IMR-90 (cell line): ENCODE data around the gene PHF21A. TPM values are rescaled to one million over a fixed set of nuclear protein-coding genes. Genes with fewer than 3 reads are reported as not detected.

Source experiments
- ATAC-seq: fragments of 200-7000 bp; cut with Tn5 transposase; 2 replicates; pipeline ENCODE4 v1.9.1; 2020; ENCODE audit warnings: low read depth, mild to moderate bottlenecking, moderate library complexity
- BruUV-seq: library from RNA; stranded (reverse); fragments of 400-500 nt; replicated peaks from 2 replicates; lab custom pipeline; 2021; lab: Mats Ljungman, UMichigan
- CTCF ChIA-PET: fragments of 300-600 bp; formaldehyde crosslinking; extraction: SDS; loops from one replicate; lab custom pipeline; 2021; ENCODE audit warnings: antibody characterized with exemption; lab: Yijun Ruan, JAX
- POLR2A ChIA-PET: fragments of 300-600 bp; sonication (Branson Sonifier 250); formaldehyde crosslinking; loops from one replicate; lab custom pipeline; 2022; ENCODE audit warnings: antibody characterized with exemption; ENCODE audit not compliant: unreplicated experiment; lab: Charles Lee
- DNase-seq: peaks from one replicate; pipeline ENCODE4 v3.0.0; 2013
- H2AFZ ChIP-seq: replicated peaks from 2 replicates; pipeline ENCODE3; 2013; ENCODE audit warnings: low read length, mild to moderate bottlenecking; ENCODE audit not compliant: poor library complexity
- H2AK5ac ChIP-seq: 2 replicates; pipeline ENCODE4 v1.6.1; 2013; ENCODE audit warnings: low read depth, low read length, inconsistent platforms
- H2AK9ac ChIP-seq: replicated peaks from 2 replicates; pipeline ENCODE3; 2013; ENCODE audit warnings: mild to moderate bottlenecking, low read depth, low read length, moderate library complexity; ENCODE audit not compliant: poor library complexity
- H2BK120ac ChIP-seq: 2 replicates; pipeline ENCODE4 v1.6.1; 2013; ENCODE audit warnings: low read depth, low read length, inconsistent platforms
- H2BK15ac ChIP-seq: 3 replicates; pipeline ENCODE4 v1.6.1; 2013; ENCODE audit warnings: low read depth, low read length, inconsistent platforms
- H2BK20ac ChIP-seq: 2 replicates; pipeline ENCODE4 v1.6.1; 2013; ENCODE audit warnings: low read depth, mild to moderate bottlenecking, inconsistent platforms, low read length, moderate library complexity
- H2BK5ac ChIP-seq: 2 replicates; pipeline ENCODE4 v1.6.1; 2013; ENCODE audit warnings: mild to moderate bottlenecking, low read depth, low read length, inconsistent platforms; ENCODE audit not compliant: poor library complexity, severe bottlenecking
- H3K14ac ChIP-seq: replicated peaks from 2 replicates; pipeline ENCODE4 v1.6.1; 2013; ENCODE audit warnings: low read depth, low read length, inconsistent platforms
- H3K18ac ChIP-seq: 2 replicates; pipeline ENCODE4 v1.6.1; 2013; ENCODE audit warnings: low read depth, low read length, control low read depth
- H3K23ac ChIP-seq: 2 replicates; pipeline ENCODE4 v1.6.1; 2013; ENCODE audit warnings: low read depth, low read length, inconsistent platforms
- H3K27ac ChIP-seq: 2 replicates; pipeline ENCODE4 v1.5.1; 2013; ENCODE audit warnings: mild to moderate bottlenecking, control low read depth, low read length; ENCODE audit not compliant: insufficient read depth
- H3K27me3 ChIP-seq: 2 replicates; pipeline ENCODE4 v1.6.1; 2013; ENCODE audit warnings: low read length; ENCODE audit not compliant: control insufficient read depth, insufficient read depth
- H3K36me3 ChIP-seq: 2 replicates; pipeline ENCODE4 v1.6.1; 2013; ENCODE audit warnings: low read length, mixed read lengths; ENCODE audit not compliant: control insufficient read depth, insufficient read depth
- H3K4ac ChIP-seq: 2 replicates; pipeline ENCODE4 v1.6.1; 2013; ENCODE audit warnings: low read depth, low read length, inconsistent platforms
- H3K4me1 ChIP-seq: 2 replicates; pipeline ENCODE4 v1.6.1; 2013; ENCODE audit warnings: low read length, mixed read lengths; ENCODE audit not compliant: control insufficient read depth, insufficient read depth
- H3K4me2 ChIP-seq: 2 replicates; pipeline ENCODE4 v1.6.1; 2013; ENCODE audit warnings: low read depth, mild to moderate bottlenecking, control low read depth, low read length, moderate library complexity
- H3K4me3 ChIP-seq: 2 replicates; pipeline ENCODE4 v1.5.1; 2013; ENCODE audit warnings: low read depth, mild to moderate bottlenecking, control low read depth, low read length, moderate library complexity; ENCODE audit not compliant: insufficient read depth
- H3K56ac ChIP-seq: 2 replicates; pipeline ENCODE4 v1.6.1; 2013; ENCODE audit warnings: low read length, inconsistent platforms; ENCODE audit not compliant: insufficient read depth; ENCODE audit errors: extremely low read depth
- H3K79me1 ChIP-seq, 2 experiments: 2 replicates each; pipeline ENCODE4 v1.6.1; 2013; ENCODE audit warnings: low read length in 2 of 2, inconsistent platforms in 1 of 2, low read depth in 1 of 2
- H3K9ac ChIP-seq: 2 replicates; pipeline ENCODE4 v1.6.1; 2013; ENCODE audit warnings: low read depth, low read length, control low read depth
- H3K9me1 ChIP-seq: 2 replicates; pipeline ENCODE4 v1.6.1; 2013; ENCODE audit warnings: low read length, inconsistent platforms; ENCODE audit not compliant: insufficient read depth
- H3K9me3 ChIP-seq: 2 replicates; pipeline ENCODE4 v1.6.1; 2013; ENCODE audit warnings: low read length; ENCODE audit not compliant: control insufficient read depth, insufficient read depth
- H4K20me1 ChIP-seq: 2 replicates; pipeline ENCODE4 v1.6.1; 2013; ENCODE audit warnings: low read length, inconsistent platforms; ENCODE audit not compliant: insufficient read depth
- H4K5ac ChIP-seq: 2 replicates; pipeline ENCODE4 v1.6.1; 2013; ENCODE audit warnings: mild to moderate bottlenecking, low read depth, low read length, control low read depth
- H4K8ac ChIP-seq, 2 experiments: 2 replicates each; pipeline ENCODE4 v1.6.1; 2013; ENCODE audit warnings: low read depth in 2 of 2, low read length in 2 of 2, control low read depth in 1 of 2, inconsistent platforms in 1 of 2
- H4K91ac ChIP-seq: 2 replicates; pipeline ENCODE4 v1.6.1; 2013; ENCODE audit warnings: low read depth, low read length, inconsistent platforms; ENCODE audit not compliant: insufficient read depth
- BHLHE40 ChIP-seq: fragments of 150-350 bp; IDR thresholded peaks from 2 replicates; pipeline ENCODE4 v1.6.1; 2016; ENCODE audit warnings: mild to moderate bottlenecking, low read depth, low read length
- CEBPB ChIP-seq: IDR thresholded peaks from 2 replicates; pipeline ENCODE4 v1.6.1; 2012; ENCODE audit warnings: low read depth, low read length, improper control_type of control experiment
- MAFK ChIP-seq: IDR thresholded peaks from 2 replicates; pipeline ENCODE4 v1.6.1; 2012; ENCODE audit warnings: low read depth, low read length, improper control_type of control experiment
- RCOR1 ChIP-seq: IDR thresholded peaks from 2 replicates; pipeline ENCODE4 v1.6.1; 2012; ENCODE audit warnings: mild to moderate bottlenecking, low read length, improper control_type of control experiment; ENCODE audit not compliant: insufficient replicate concordance
- RFX5 ChIP-seq: IDR thresholded peaks from 2 replicates; pipeline ENCODE4 v1.8.0; 2012; ENCODE audit warnings: low read depth, mild to moderate bottlenecking, low read length, moderate library complexity
- WGBS, 2 experiments: methylation state at CpG; one replicate each; pipeline versions ENCODE4 v1.1.5 to v1.1.7; 2013; ENCODE audit warnings: missing lambda C conversion rate in 2 of 2; ENCODE audit not compliant: insufficient read length in 1 of 2; ENCODE audit errors: extremely low coverage in 2 of 2; 5-methylcytosine and 5-hydroxymethylcytosine counted together
- dilution Hi-C: fragments of 300-500 bp; cut with HindIII; formaldehyde crosslinking; loops from one replicate; pipeline ENCODE4 v1.14.3; 2018; ENCODE audit warnings: low sequenced_read_pairs; ENCODE audit not compliant: unreplicated experiment
- in situ Hi-C: fragments of 300-500 bp; cut with MboI; formaldehyde crosslinking; loops from 3 replicates; pipeline ENCODE4 v1.14.3; 2019; ENCODE audit warnings: low sequenced_read_pairs, inconsistent platforms, mixed read lengths
- intact Hi-C: fragments of 100-400 bp; cut with micrococcal nuclease; formaldehyde crosslinking; loops from 2 replicates; pipeline ENCODE4 v1.10.0; 2022
- polyA plus RNA-seq, 3 experiments: library from polyadenylated mRNA; depleted of rRNA; stranded (reverse); fragments of >200 nt; gene quantifications; 2 replicates each; pipeline ENCODE4 v1.2.3, GENCODE V29; 2012; ENCODE audit warnings: low replicate concordance in 1 of 3
- total RNA-seq: library from RNA; depleted of rRNA; stranded (reverse); fragments of >200 nt; gene quantifications from 2 replicates; pipeline ENCODE4 v1.2.3, GENCODE V29; 2012
- TF ChIP-seq, protein P1 (sequence below): fragments of 150-350 bp; IDR thresholded peaks from 2 replicates; pipeline ENCODE4 v1.6.1; 2017; ENCODE audit warnings: mild to moderate bottlenecking, antibody characterized with exemption, low read length, low read depth

PHF21A gene
- total and polyA plus RNA-seq, 2 of the 4 experiments (the other 2 are of a cell fraction): 9.0 to 20.6 TPM

DNA sequence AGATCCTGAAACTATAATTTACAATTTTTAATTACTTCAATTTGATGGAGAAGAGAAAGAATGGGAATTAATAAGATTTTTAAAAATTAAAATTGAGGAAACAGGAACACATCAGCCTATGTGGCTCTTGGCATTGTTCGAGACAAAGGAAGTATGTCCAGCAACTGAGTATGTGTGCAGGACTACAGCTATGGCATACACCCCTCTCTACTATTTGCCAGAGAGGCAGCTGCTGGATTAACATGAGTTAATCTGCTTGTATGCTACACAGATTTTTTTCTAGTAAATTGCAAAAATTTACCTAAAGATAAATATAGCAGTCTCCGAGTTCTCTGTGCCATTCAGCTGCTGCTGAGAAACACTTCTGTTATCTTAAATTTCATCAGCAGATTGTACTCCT, 70.6 kb downstream of the PHF21A start:
- no peak overlapping the region for H2AK5ac ChIP-seq
- no peaks in the 10 kb centered on the region for H3K9me3 ChIP-seq
- no peak overlapping the region for H2AFZ ChIP-seq
- no peak overlapping the region for H4K91ac ChIP-seq
- no peak overlapping the region for H2AK9ac ChIP-seq
- TF ChIP-seq, protein P1, sequence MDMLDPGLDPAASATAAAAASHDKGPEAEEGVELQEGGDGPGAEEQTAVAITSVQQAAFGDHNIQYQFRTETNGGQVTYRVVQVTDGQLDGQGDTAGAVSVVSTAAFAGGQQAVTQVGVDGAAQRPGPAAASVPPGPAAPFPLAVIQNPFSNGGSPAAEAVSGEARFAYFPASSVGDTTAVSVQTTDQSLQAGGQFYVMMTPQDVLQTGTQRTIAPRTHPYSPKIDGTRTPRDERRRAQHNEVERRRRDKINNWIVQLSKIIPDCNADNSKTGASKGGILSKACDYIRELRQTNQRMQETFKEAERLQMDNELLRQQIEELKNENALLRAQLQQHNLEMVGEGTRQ: no peak
- TF ChIP-seq CEBPB (no peak), MAFK (no peak), BHLHE40 (no peak), RCOR1 (no peak), RFX5 (no peak)
- H3K4me3 ChIP-seq: no peak overlapping the region
- no peak overlapping the region for H4K5ac ChIP-seq
- H3K14ac ChIP-seq: no peak overlapping the region
- in situ Hi-C loops (no loop called here), intact Hi-C loops (loop anchor here (5.0 kb wide), 1 partner anchor 187 kb away; no protein-coding TSS in a partner anchor), dilution Hi-C loops (no loop called here)
- H2BK5ac ChIP-seq: peak overlapping the region; percentile 47
- H3K9me1 ChIP-seq: peaks cover 3% of the 10 kb centered on the region
- no peak overlapping the region for H3K9ac ChIP-seq
- H3K79me1 ChIP-seq: peaks cover 16 to 48% of the 10 kb centered on the region in 2 experiments; a peak in 3 of 4 replicates
- no peak overlapping the region for H3K4ac ChIP-seq
- BruUV-seq: no TSS peak
- H4K8ac ChIP-seq: no peak overlapping the region
- peak overlapping the region; percentile 8; the same call in 1 of the 2 replicates for H3K4me2 ChIP-seq
- 0 out of 2 replicates have a peak, but pooled peaks have one; percentile 19 for ATAC-seq
- no peak overlapping the region for H3K27ac ChIP-seq
- no peaks in the 10 kb centered on the region for H3K36me3 ChIP-seq
- no CpG with 5 or more reads among the region's 2 CpGs for WGBS, 2 experiments
- H2BK15ac ChIP-seq: no peak overlapping the region
- peaks cover 21% of the 10 kb centered on the region for H3K4me1 ChIP-seq
- no peak overlapping the region for H2BK120ac ChIP-seq
- H3K27me3 ChIP-seq: no peaks in the 10 kb centered on the region
- H3K18ac ChIP-seq: no peak overlapping the region
- CTCF ChIA-PET: interaction anchor here (1.2 kb wide), 1 partner anchor 12 kb away, joined by 4 read pairs; no protein-coding TSS in a partner anchor
- no peak overlapping the region for H3K56ac ChIP-seq
- DNase-seq: no peak
- no peak overlapping the region for H2BK20ac ChIP-seq
- POLR2A ChIA-PET: no interaction called here
- peaks cover 17% of the 10 kb centered on the region; the same call in 1 of the 2 replicates for H4K20me1 ChIP-seq
- no peak overlapping the region for H3K23ac ChIP-seq
